ENCODE results near the gene VANGL2. TPM values are rescaled to one million over a fixed set of nuclear protein-coding genes. Genes with fewer than 3 reads are reported as not detected.

VANGL2 gene
- polyA plus RNA-seq, 4 donors: 25.6 to 38.9 (median 35.4) TPM

GRCh38 chr1:160404094-160404493 is 3.7 kb downstream of the VANGL2 start:
- no peak for DNase-seq (ENCODE audit: low read depth in 4 of 4, low spot score in 3 of 4)

GRCh38 chr1:160405331-160405877 is 5.0 kb downstream of the VANGL2 start:
- no peak for DNase-seq (ENCODE audit: low read depth in 4 of 4, low spot score in 3 of 4)

- no peak for DNase-seq (ENCODE audit: low read depth in 4 of 4, low spot score in 3 of 4)
Measured at GRCh38 chr1:160406131-160406968, 6.0 kb downstream of the VANGL2 start.

GRCh38 chr1:160407839-160408801 is 7.8 kb downstream of the VANGL2 start:
- no peak for DNase-seq (ENCODE audit: low read depth in 4 of 4, low spot score in 3 of 4)

- DNase-seq (ENCODE audit: low read depth in 4 of 4, low spot score in 3 of 4): no peak
Measured at GRCh38 chr1:160408864-160409263, 8.5 kb downstream of the VANGL2 start.

GRCh38 chr1:160409486-160409885 is 9.1 kb downstream of the VANGL2 start:
- DNase-seq (ENCODE audit: low read depth in 4 of 4, low spot score in 3 of 4): no peak

GRCh38 chr1:160410406-160411005 is 10.1 kb downstream of the VANGL2 start:
- DNase-seq (ENCODE audit: low read depth in 4 of 4, low spot score in 3 of 4): no peak

GRCh38 chr1:160411271-160412027 is 11.1 kb downstream of the VANGL2 start:
- DNase-seq (ENCODE audit: low read depth in 4 of 4, low spot score in 3 of 4): no peak

- no peak for DNase-seq (ENCODE audit: low read depth in 4 of 4, low spot score in 3 of 4)
Measured at GRCh38 chr1:160412028-160412362, 11.6 kb downstream of the VANGL2 start.

GRCh38 chr1:160413716-160414115 is 13.4 kb downstream of the VANGL2 start:
- no peak for DNase-seq (ENCODE audit: low read depth in 4 of 4, low spot score in 3 of 4)

GRCh38 chr1:160414881-160415280 is 14.5 kb downstream of the VANGL2 start:
- no peak for DNase-seq (ENCODE audit: low read depth in 4 of 4, low spot score in 3 of 4)

GRCh38 chr1:160415696-160416290 is 15.4 kb downstream of the VANGL2 start:
- DNase-seq (ENCODE audit: low read depth in 4 of 4, low spot score in 3 of 4): no peak

GRCh38 chr1:160416369-160416768 is 16.0 kb downstream of the VANGL2 start:
- no peak for DNase-seq (ENCODE audit: low read depth in 4 of 4, low spot score in 3 of 4)

- DNase-seq (ENCODE audit: low read depth in 4 of 4, low spot score in 3 of 4): no peak
Measured at GRCh38 chr1:160418483-160418882, 18.1 kb downstream of the VANGL2 start.

- DNase-seq (ENCODE audit: low read depth in 4 of 4, low spot score in 3 of 4): no peak
Measured at GRCh38 chr1:160419150-160419837, 18.9 kb downstream of the VANGL2 start.

- DNase-seq (ENCODE audit: low read depth in 4 of 4, low spot score in 3 of 4): no peak
Measured at GRCh38 chr1:160419838-160420169, 19.4 kb downstream of the VANGL2 start.

- DNase-seq (ENCODE audit: low read depth in 4 of 4, low spot score in 3 of 4): no peak
Measured at GRCh38 chr1:160420881-160421842, 20.8 kb downstream of the VANGL2 start.

- no peak for DNase-seq (ENCODE audit: low read depth in 4 of 4, low spot score in 3 of 4)
Measured at GRCh38 chr1:160421881-160422280, 21.5 kb downstream of the VANGL2 start.
